HG02588 (cell line): Measurements from ENCODE around the gene NPPA.

Experiments
- ATAC-seq: cut with Tn5 transposase; IDR thresholded peaks from one replicate; pipeline ENCODE4 v1.9.1; 2021; ENCODE audit warnings: mild to moderate bottlenecking, moderate library complexity; ENCODE audit not compliant: unreplicated experiment

Gene NPPA

DNA sequence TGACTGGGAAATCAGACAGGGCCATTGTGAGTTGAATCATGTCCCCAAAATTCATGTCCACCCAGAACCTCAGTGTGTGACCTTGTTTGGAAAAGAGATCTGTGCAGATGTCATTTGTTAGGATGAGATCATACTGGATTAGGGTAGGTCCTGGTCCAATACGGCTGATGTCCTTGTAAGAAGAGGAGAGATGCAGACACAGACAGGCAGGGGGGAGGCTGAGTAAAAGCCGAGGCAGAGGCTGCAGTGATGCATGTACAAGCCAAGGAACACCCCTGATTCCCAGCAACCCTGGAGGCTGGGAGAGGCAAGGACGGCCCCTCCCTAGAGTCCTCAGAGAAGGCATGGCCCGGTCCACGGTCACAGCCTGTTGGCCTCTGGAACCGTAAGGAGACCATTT is 27.0 kb upstream of the NPPA start:
- ATAC-seq: no peak

DNA sequence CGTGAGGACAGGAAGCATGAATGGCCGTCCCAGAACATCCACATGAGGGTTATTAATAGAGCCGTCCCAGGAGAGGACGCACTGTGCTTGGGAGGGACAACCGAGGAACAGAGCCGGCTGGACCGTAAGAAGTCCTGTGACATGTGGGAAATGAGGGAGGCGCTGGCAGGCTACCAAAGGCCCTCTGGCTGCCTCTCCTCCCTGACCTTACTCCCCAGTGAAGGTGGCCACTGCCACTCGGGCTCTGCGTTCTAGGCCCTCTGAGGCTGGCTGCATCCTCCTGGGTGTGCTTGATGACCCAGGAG is 26.6 kb upstream of the NPPA start:
- no peak for ATAC-seq

DNA sequence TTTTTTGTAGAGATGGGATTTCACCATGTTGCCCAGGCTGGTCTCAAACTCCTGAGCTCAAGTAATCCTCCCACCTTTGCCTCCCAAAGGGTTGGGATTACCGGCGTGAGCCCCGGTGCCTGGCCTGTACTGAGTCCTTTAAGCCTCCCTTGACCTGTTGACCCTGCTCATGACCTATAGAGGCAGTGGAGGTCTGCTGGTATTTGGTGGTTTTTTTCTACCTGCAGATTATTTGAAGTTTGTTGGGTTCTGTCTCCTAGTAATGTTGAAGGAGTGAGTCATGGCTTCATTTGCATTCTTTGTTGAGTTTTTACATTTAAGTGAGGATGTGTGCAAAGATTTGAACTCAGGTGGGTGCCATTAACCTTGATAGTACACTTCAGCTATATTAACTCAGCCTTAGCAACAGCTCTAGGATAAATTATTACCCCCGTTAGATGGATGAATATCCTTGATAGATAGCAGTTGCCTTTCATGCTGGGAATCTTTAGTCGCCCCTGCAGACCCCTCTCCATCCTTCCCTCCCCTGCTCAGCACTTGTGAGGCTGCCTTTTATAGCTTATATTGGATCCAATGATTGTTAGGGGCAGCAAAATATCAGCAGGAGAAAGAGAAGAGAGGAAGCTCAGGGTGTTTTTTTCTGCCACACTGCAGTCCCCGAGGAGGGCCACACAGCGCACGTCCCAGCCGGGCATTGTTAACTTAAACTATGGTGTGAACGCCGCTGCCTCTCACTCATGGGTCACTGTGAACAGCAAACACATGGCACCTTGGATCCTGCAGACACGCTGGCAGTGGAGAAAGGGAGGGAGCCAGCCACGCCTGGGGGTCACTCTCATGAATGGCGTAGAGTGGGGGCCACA is 26.0 kb upstream of the NPPA start:
- no peak for ATAC-seq

DNA sequence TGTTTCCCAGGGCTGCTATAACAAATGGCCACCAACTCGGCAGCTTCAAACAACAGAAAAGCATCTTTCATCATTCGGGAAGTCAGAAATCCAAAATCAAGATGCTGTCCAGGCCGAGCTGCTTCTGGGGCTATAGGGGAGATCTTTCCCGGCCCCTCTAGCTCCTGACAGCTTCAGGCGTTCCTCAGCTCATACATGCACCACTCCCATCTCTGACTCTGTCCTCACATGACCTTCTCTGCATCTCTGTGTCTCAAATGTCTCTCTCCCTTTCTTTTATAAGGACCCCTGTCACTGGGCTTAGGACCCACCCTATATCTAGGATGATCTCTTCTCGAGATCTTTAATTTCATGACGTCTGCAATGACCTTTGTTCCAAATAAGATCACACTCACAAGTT is 25.0 kb upstream of the NPPA start:
- no peak for ATAC-seq

DNA sequence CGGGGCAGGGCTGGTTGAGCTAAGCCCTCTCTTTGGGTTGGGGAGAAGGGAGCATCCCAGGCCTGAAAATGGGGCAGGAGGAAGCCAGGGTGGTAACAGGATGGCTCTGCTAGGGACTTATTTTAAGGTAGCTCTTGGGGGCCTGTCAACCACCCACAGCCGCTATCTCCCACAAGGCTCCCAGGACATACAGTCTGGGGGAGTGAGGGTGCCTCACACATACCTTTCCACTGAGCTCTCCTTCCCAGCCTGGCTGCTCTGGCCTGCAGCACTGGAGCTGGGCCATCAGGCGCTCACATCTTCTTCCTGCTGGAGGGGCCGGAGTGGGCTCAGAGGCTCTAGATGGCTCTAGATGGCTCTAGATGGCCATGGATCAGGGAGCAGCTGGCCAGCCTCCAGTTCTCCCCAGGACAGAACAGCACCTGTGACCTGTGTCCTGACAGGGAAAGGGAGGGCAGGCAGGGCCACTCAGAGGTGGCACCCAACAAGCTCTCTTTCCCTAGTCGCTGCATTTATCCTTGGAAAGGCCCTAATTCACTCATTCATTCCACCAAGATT is 22.1 kb upstream of the NPPA start:
- ATAC-seq: no peak

DNA sequence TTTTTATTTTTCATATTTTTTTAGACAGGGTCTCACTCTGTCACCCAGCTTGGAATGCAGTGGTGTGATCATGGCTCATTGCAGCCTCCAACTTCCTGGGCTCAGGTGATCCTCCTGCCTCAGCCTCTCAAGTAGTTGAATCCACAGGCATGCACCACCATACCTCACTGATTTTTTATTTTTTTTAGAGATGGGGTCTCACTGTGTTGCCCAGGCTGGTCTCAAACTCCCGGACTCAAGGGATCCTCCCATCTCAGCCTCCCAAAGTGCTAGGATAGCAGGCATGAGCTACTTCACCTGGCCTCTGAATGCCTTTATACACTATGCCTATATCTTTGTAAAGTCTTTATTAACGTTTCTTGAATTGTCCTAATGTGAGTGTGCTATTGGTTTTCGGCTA is 21.5 kb upstream of the NPPA start:
- ATAC-seq: no peak

DNA sequence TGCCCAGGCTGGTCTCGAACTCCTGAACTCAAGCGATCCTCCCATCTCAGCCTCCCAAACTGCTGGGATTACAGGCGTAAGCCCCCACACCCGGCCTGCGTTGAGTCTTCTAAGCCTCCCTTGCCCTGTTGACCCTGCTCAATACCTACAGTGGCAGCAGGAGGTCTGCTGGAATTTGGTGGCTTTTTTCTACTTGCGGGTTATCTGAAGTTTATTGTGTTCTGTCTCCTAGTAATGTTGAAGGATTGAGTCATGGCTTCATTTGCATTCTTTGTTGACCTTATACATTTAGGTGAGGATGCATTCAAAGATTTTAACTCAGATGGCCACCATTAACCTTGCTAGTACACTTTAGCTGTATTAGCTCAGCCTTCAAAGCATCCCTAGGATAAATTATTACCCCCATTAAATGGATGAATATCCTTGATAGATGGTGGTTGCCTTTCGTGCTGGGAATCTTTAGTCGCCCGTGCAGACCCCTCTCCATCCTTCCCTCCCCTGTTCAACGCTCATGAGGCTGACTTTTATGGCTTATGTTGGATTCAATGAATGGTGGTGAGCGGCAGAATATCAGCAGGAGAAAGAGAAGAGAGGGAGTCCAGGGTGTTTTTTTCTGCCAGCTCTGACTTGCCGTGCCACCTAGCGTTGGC is 20.9 kb upstream of the NPPA start:
- ATAC-seq: no peak

DNA sequence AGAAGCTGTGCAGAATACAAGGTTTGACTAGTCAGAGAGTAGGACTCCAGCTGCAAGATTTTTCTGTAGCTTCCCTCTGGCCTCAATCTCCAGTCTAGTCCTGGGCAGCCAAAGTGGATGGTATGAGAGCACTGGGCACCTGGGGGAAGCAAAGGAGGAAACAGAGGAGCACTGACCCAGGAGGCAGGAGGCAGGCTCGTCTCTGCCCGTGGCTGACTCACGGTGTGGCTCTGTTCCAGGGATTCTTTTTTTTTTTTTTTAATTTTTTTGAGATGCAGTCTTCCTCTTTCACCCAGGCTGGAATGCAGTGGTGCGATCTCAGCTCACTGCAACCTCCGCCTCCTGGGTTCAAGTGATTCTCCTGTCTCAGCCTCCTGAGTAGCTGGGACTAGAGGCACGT is 15.3 kb upstream of the NPPA start:
- ATAC-seq: no peak

DNA sequence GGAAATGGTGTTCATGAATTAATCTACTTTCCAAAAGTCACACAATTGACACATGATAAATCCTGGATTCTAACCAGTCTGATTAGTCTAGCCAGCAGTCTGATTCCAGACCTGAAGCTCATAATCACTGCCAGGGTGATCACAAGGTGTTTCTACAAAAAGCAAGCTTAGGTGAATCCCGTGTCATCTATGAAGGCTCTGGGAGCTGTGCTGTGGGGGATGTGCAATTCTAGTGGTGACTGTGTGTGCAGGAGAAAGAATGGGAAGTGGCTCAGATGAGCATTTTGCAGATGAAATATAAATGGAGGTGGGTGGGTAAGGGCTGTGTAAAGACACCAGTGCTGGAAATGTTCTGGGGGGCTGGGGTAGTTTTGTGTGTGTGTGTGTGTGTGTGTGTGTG is 13.0 kb upstream of the NPPA start:
- no peak for ATAC-seq

DNA sequence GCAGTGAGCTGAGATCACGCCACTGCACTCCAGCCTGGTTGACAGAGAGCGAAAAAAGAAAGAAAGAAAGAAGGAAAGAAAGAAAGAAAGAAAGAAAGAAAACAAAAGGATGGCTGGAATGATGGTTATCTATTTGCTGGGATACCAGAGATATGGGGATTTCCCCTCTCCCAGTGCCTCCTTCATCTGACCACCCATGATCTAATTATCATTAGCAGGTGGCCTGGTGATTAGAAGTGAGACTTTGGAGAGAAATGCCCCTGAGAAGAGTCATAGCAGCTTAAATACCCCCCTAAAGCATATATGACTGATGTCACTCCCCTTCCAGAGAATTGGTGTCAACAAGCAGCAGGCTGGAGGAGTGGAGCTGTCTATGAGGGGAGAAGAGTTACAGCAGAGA is 12.5 kb upstream of the NPPA start:
- no peak for ATAC-seq

DNA sequence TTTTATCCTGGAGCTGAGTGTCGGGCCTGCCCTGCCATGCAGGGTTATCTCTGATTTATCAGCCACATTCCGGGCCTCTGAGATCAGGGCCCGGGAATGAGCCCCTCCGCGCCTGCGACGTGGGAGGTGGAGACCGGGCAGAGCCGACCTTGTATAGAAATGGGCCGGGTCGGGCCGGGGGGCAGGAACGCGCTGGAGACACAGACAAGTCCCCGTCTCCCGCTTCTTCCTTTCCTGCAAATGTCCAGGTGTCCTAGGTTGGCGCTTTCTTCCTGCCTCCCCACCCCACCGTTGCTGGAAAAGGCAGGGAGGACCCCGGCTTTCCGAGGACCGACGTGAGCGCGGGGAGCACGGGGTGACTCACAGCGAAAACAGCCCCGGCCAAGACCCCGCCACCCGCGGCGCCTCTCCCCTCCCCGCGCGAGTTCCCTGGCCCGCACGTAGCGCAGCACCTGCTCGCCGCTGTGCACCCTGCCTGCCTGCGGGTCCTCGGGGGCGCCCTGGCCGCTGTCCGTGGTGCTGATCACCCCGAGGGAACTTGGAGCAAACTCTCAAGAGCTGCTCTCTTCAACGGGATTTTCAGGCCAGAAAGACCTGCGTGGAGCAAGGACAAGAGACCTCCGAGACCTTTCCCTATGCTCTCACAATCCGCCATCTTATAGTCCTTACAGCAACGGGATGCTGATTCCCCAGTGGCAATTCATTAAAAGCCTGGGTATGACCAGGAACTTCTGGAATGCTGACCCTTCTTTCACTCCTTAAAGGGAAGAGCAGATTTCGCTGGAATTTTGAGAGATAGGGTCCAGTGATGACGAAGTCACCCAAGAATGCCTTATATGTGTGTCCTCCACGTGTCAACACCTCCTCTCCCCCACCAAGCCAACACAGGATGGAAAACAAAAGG is 11.6 kb upstream of the NPPA start:
- no peak for ATAC-seq

DNA sequence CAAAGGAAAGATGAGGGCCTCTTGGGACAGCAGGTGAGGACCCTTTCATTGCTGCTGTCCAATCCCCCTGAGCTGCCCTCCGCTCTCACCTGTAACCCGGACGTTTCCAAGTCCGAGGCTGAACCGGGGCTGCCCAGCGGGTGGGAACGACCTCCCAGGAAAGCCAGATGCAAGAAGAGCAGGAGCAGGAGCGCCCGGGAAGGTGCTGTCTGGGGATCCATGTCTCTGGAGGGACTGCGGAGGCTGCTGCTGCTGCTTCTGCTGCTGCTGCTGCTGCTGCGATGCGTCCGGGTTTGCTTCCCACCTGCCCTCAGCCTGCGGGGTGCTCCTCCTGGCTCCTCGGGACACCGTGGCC is 11.0 kb upstream of the NPPA start, which contains the start of gene NPPB:
Gene NPPB, minus strand, starts transcription at position 333 of the 355 bp plus-strand sequence. Its CDS starts 112 bp downstream, at position 221.
- no peak for ATAC-seq

DNA sequence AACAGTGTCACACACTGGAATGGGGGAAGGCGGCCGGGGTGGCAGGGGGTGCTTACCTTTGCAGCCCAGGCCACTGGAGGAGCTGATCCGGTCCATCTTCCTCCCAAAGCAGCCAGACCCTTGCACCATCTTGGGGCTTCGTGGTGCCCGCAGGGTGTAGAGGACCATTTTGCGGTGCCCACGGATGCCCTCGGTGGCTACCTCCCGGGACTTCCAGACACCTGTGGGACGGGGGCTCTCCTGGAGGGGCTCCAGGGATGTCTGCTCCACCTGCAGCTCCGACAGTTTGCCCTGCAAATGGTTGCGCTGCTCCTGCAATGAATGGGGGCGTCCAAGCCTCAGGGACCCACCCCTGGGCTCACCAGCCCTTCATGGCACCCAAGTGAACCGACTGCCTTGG is 10.6 kb upstream of the NPPA start:
- no peak for ATAC-seq

DNA sequence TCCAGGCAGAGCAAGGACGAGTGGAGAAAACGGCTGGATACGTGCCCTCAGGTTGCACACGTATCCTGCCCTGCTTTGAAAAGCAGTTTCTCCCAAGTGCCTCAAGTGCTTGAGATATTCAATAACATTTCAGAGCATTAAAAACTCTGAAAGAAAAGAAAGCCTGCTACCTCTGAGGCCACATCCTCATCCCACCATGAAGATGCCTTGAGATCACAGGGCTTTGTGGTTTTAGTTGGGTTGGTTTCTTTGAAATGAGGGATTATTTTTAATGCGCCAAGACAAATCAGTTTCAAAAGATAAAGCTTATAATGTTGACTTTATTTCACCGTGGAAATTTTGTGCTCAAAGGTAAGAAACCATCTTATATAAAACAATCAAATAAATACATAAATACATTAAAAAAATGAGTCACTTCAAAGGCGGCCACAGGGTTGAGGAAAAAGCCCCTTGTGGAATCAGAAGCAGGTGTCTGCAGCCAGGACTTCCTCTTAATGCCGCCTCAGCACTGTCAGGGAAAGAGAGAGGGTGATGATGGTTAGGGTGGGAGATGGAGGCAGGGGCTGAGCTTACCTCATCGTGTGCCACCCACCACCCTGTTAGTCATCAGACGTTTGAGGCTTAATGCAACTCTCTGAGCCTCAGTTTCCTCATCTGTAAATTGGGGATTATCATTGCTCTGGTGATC is 9.7 kb upstream of the NPPA start:
- no peak for ATAC-seq

DNA sequence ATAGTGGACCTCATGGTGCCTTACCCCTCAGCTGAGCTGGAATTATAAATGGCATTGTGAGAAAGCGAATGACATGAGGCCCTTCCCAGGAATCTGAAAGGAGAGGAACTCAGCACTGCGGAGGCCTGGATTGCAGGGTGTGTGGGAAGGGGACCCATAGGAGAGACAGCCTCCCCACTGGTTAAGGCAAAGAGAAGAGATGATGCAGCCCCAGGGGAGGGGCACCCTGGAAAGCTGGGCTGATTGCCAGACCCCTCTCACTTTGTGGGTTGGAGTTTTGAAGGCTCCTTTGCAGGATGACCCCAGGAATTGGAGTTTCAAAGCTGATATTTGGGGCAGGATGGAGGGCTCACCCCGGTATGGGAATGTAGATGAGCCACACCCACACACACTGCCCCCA is 9.1 kb upstream of the NPPA start:
- ATAC-seq: no peak

DNA sequence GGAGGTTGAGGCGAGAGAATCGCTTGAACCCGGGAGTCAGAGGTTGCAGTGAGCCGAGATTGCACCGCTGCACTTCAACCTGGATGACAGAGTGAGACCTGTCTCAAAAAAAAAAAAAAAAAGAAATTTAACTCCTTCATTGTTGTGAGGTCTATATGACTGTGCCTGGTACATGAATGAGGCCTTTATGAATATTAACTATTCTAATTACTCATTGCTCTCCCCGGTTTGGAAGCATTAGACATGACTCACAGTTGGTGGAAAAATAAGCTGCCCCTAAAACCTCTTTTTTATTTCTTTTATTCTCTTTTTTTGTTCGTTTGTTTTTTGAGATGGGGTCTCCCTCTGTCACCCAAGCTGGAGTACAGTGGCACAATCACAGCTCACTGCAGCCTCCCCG is 7.8 kb upstream of the NPPA start:
- ATAC-seq: no peak

DNA sequence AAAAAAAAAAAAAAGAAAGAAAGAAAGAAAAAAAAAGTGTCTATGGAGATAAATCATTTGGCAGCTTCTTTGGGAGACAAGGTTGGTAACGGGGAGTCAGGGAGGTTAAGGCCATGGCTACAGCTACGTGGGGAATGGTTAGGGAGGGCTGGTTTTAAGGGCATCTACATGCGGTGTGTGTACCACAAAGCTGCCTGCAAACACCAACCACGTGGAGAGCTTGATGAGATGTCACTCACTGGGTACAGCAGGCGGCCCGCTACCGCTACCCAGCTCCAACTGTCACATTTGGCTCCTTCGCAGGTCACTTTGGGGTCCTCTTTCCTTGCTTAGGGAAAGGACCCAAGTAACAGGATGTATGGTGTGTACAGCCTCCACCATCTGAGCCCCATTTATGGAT is 6.9 kb upstream of the NPPA start:
- no peak for ATAC-seq

DNA sequence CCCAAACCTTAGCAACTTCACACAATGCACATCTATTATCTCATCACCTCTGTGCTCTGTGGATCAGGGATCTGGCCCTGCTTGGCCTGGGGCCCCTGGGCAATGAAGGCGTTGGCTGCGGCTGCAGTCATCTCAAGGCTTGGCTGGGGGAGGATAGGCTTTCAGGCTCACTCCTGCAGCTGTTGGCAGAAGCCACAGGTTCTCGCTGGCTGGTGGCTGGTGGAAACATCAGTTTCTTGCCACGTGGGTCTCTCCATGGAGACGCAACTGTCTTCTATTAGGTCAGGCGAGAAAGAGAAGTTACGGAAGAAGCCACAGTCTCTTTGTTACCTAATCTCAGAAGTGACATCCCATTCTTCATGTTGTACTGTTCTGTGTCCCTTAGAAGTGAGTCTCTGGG is 3.6 kb upstream of the NPPA start:
- ATAC-seq: no peak

DNA sequence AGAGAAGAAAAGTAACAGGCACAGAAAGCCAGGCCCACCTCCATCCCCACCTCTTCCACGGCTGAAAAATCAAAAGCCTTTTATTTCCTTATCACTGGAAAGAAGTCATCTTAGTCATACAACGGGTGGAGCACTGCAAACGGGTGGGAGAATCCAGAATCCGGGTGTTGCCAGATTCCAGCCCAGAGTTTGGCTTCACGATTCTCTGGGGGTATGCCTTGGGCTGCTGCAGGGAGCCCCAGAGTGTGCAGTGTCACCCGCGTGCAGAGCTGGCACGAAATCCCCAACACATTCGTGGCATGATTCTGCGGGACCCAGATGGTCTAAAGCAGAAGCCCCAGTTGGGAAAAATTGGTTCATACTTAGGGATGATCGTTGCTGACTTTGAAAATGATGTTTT is 2.6 kb upstream of the NPPA start:
- no peak for ATAC-seq

DNA sequence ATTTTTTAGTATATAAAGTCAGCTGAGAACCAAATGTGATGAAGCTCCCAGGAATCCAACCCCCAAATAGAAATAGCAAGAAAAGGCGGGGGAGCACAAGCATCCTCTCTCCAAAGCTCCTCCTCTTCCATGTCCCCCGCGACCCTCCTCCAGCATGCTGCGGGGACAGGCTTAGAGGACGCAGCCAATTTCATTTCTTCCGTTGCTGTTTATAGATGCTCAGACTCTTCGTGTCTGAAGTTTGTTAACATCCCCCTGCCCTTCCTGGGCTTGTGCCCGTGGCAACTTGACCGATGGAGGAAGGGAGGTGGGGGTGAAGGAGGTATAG is 754 bp upstream of the NPPA start:
- ATAC-seq: no peak
